ENCODE results near the gene DNAH1.

- no peak for TF ChIP-seq YY1 (IDR thresholded peaks at IDR 0.05; ENCODE audit: low read depth)
- TF ChIP-seq FOXM1 (IDR thresholded peaks at IDR 0.05; ENCODE audit: borderline replicate concordance, low read depth), result no peak
- no peak for TF ChIP-seq REST (IDR thresholded peaks at IDR 0.05; ENCODE audit: low read depth)
- no peak for TF ChIP-seq CREB1 (IDR thresholded peaks at IDR 0.05; ENCODE audit: low read depth)
- TF ChIP-seq, protein P1, sequence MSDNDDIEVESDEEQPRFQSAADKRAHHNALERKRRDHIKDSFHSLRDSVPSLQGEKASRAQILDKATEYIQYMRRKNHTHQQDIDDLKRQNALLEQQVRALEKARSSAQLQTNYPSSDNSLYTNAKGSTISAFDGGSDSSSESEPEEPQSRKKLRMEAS (IDR thresholded peaks at IDR 0.05), result no peak
- no peak for TF ChIP-seq EP300 (IDR thresholded peaks at IDR 0.05; ENCODE audit: borderline replicate concordance)
- no peak for TF ChIP-seq TAF1 (IDR thresholded peaks at IDR 0.05; ENCODE audit: low read depth)
- TF ChIP-seq TEAD4 (IDR thresholded peaks at IDR 0.05), result no peak
- no peak for TF ChIP-seq RAD21 (IDR thresholded peaks at IDR 0.05; ENCODE audit: low read depth)
- no peak for TF ChIP-seq ZBTB7A (IDR thresholded peaks at IDR 0.05; ENCODE audit: low read depth)
- no peak for TF ChIP-seq EGR1 (IDR thresholded peaks at IDR 0.05)
- no peak for TF ChIP-seq USF1 (IDR thresholded peaks at IDR 0.05)
- TF ChIP-seq TCF12 (IDR thresholded peaks at IDR 0.05; ENCODE audit: low read depth), result no peak
- TF ChIP-seq NFIC (IDR thresholded peaks at IDR 0.05), result no peak
Measured at GRCh38 chr3:52422669-52423068, 106.5 kb downstream of the DNAH1 start.

All from Ishikawa (cell line).